ELF-1 (cell line): ENCODE data around the gene SH3BP4.

Experiments
- DNase-seq: peaks from one replicate; pipeline ENCODE4 v3.0.0-alpha.2; 2016; ENCODE audit warnings: low read depth, low spot score

SH3BP4 gene

DNA sequence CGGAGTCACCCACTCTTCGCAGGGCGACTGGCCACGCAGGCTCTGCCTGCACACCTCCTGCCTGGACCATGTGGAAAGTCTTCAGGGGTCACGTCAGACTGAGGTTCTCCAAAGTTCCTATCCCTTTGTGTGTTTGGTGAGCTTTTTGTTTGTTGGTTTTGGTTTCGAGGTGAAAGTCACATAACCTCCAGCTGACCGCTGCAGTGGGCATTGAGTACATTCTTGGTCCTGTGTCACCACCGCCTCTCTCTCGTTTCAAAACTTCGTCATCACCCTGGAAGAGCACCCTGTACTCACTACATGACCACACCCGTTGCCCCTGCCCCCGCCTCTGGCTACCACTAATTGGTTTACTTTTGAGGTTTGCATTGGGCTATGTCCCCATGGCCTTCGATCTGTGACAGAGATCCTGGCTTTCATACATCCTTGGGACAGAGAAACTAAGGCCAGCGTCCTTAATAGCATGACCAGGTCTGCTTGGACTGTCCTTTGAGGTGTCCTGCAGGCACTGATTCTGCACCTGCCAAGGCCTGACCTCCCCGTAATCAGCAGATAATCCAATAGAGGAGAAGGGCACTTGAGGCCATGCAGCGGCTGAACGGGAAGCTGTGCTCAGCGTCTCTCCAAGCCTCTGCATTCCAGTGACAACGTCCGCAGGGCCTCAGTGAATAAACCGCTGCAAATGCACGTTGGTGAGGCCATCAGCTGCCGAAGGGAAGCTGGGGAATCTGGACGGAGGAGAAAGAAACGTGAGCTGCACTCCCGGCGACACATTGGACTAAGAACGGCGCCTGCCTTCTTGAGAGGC is 46.8 kb downstream of the SH3BP4 start:
- peak; percentile 78 for DNase-seq

DNA sequence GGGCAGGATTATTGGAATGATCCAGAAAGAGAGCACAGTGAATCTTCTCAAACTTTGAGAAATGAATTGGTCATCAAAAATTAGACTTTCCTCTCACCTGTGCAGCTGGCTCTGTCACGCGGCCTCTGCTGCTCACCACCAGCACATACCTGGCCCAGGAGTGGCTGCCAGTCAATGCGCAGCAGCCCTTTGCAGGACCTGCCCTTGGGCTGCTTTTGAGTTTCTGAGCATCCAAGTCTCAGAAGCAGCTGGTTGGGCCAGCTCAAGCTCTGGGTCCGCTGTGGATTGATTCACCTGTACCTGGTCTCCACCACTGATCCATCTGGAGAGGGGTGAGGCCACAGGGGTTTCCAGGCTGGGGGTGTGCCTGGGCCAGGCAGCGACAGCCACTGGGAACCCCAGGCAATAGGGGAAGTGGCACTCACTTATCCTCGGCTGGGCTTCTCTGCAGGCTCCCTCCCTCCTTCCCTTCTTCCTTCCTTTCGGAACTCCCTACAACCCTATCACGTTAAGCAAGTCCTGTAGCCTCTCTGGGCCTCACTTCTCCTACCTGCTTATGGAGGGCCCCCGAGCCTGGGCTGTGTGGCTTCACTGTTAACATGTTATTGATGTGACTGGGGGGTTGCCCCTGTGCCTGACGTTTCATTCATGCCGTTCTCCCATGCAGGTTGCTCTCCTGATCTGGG is 48.1 kb downstream of the SH3BP4 start:
- DNase-seq, result peak; percentile 66

DNA sequence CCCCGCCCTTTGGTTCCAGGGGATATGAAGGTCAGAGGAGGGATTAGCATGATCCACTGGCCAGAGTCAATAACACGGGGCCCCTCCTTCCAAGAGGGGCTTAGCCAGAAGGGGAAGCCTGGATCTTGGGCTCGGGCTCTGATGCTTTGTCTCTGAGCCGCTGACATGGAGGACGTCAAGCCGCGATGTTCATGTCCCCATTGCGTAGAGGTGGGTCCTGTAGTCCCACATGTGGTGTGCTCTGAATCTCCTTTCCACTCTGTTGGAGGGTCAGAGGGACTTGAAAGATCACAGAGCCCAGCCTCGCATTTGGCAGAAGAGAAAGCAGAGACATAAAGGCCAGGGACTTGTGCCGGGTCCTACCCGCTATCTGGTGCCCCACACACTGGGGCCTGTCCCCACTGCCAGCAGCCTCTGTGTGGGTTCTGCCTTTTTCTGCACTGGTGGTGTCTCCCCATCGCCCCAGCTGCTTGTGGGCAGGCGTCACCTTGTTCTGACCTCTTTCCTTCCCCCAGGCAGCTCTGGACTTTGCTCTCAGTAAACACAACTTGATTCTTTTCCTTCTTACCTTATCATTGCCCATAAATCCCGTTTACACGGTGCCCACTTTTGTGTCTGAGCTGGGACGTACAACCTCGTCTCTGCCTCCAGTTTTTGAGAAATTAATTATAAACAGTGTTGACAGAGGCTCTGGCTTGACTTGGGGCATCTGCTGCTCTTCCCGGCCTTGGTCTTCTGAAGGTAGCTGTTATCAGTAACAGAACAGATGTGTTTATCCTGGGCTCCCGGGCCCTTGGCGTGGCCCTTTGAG is 48.8 kb downstream of the SH3BP4 start:
- peak; percentile 78 for DNase-seq

DNA sequence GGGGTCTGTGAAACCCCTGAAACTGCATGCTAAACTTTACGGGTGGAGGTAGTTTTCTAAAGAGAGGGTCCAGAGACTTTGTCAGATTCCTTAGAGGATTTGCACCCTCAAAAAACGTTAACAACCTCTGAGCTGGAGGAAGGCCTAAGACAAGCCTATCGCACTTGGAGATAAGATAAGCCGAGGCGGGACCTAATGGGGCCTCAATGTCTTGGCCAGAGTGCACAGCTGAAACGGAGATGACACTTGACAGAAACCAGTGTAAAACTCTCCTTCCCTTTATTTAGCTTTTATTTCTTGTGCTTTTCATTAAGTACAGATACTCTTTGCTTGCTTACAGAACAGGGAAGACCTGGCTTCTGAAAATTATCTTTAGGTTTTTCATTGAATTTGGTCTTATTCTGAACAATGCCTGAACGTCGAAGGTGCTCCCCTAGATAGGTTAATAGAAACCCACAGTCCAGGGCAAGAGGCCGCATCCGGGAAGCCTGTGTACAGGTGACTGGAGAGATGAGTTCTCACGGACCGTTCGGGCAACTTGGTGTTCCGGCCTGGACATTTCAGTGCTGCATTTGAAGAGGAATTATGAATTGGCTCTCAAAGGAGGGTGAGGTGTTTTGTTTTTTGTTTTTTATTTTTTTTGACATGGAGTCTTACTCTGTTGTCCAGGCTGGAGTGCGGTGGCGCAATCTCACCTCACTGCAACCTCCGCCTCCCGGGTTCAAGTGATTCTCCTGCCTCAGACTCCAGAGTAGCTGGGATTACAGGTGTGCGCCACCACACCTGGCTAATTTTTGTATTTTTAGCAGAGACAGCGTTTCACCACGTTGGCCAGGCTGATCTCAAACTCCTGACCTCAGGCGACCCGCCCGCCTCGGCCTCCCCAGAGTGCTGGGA is 49.7 kb downstream of the SH3BP4 start:
- no peak for DNase-seq

DNA sequence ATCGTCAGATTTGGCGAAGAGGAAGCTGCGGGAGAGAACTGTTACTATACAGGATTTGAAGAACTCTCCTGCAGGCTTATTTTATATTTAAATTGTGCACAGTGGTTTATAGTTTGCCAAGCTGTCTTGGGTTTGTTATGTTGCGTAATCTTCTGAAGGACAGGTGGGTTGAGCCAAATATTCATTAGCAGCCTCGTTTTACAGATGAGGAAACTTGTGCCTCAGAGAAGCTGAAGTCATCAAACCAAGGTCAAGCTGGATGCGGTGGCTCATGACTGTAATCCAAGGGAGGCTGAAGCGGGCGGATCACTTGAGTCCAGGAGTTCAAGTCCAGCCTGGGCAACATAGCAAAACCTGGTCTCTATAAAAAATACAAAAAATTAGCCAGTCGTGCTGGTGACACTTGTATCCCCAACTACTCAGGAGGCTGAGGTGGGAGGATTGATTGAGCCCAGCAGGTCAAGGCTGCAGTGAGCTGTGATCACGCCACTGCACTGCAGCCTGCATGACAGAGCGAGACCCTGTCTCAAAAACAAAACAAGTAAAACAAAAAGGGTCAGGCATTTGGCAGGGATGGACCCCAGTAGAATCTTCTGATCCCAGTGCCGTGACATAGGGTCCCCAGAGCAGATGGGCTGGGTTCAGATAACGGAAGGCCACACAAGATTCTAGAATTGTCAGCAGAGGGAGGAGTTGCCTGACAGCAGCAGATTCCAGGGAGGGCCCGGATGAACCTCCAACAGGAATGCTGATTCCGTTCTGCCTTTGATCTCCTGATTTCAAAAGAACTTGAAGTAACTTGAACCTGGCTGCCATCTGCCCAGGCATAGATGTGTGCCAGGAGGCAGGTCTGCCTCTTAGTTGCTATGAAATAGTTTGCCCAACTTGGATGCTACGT is 50.6 kb downstream of the SH3BP4 start:
- DNase-seq, result no peak

DNA sequence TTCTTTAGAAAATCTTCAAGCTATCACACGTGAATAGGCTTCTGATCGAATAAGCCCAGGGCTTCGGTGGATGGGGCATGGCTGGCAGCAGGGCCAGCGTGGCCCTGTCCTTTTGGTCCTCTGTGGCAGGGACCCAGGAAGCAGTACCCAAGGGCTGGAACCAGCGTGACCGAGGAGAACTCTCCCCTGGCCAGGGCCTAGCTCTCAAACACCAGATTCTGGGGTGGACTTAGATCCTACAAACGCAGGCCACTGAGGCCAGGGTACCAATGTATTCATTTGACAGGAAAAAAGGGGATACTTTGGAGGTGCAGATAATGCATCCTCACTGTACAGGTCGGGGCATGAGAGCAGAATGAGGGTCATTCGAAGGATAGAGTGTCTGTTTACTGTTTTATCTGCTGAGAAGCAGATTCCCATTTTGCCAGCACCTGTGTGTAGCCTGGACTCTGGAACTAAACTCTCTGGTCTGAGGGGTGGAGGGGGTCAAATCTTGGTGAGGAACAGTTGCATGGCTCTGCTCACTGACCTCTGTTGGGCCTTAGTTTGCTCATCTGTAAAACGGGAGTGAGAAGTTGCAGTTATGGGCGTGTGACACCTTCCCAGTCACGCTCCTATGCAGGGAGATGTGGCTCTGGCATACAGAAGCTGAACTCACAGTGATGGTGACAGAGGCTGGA is 51.4 kb downstream of the SH3BP4 start:
- no peak for DNase-seq

DNA sequence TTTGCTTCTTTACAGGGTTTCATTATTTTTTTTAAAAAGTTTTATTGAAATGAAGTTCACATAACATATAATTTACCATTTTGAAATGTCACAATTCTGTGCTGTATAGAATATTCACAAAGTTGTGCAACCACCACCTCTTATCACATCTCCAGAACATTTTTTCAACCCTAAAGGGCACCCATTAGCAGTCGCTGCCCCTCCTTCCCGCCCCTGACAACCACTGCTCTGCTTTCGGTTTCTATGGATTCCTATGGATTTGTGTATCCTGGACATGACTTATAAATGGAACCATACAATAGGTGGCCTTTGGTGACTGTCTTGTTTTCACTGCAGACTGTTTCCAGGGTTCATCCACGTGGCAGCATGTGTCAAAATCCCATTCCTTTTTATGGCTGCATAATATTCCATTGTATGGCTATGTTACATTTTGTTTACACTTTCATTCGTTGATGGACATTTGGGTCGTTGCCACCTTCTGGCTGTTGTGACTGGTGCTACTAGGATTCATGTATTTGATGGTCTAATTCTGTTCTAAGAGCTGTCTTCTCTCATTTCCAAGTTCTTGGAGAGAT is 52.6 kb downstream of the SH3BP4 start:
- no peak for DNase-seq

DNA sequence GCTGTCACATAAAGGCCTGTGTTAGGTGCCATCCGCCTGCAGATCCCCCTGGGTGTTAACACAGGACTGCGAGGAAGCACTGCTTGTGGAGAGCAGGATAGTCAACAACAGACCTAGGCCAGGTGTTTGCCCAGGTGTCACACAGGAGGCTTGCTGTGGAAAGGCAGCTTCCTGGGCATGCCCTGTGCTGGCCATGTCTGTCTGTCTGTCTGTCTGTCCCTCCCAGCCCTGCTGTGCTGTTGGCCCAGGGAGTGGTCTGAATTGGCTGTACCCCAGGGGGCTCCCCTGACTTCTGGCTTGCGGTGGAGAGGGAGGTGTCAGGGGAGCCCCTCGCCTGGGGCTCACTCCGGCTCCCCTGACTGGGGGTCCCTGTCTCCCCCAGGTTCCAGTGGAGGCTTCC is 53.2 kb downstream of the SH3BP4 start:
- DNase-seq, result no peak

DNA sequence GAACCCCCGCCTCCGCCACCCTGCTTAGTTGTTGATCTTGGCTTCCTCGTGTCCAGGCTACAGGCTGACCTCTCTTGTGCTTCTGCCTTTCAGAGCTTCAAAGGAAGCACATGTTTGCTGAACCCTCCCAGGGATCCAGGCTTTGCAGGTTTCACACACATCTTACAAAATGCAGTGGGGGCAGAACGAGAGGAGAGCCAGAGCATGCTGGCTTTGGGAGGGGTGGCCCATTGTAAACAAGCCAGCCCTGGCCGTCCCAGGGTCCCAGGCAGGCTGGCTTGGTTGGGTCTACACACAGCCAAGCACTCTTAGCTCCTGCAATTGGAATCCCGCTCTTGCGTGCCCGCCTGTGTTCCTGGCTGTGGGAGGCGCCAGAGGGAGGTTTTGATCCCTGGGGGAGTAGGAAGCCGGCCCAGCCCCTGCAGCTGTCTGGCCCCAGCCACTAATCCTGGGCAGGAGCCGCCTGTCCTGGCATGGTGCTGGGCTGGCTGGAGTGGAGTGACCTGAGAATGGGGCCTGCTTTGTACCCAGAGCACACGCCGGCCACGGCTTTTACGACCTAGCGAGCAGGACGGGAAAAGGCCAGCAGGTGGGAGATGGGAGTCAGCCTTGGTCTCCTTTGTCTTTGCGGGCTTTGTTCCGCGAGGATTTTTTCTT is 53.9 kb downstream of the SH3BP4 start:
- peak; percentile 94 for DNase-seq

DNA sequence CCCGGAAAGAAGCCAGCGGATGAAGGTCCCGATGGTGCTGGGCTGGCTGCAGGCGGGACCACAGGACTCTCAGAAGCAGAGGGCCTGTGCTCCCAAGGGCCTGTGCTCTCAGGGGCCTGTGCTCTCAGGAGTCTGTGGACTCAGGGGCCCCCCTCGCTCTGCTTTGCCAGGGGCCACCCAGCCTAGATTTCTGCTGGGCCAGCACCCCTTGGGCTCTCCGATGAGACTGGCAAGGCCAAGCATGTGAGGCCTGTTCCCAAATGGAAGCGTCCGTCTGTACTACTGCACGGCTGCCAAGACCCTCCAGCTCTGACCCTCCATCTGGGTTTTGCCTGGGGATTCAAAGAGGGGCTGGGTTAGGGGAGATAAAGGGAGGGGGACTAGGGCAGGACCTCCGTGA is 54.6 kb downstream of the SH3BP4 start:
- no peak for DNase-seq

DNA sequence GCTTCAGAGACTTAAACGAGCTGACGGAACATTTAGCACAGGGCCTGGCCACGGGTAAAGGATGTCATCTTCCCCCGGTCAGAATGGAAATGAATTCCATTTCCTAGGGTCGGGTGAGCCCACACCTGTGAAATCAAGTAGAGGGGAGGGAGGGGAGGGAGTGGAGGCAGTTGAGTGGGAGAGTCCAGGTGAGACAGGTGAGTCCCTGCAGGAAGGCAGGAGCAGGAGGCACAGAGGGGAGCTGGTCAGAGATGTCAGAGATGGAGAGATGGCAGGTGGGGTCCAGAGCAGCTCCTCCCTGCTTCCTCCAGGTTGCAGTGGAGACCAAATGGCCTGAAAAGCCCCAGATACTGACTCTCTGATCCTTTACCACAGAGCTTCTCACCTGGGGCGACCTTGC is 55.2 kb downstream of the SH3BP4 start:
- no peak for DNase-seq

DNA sequence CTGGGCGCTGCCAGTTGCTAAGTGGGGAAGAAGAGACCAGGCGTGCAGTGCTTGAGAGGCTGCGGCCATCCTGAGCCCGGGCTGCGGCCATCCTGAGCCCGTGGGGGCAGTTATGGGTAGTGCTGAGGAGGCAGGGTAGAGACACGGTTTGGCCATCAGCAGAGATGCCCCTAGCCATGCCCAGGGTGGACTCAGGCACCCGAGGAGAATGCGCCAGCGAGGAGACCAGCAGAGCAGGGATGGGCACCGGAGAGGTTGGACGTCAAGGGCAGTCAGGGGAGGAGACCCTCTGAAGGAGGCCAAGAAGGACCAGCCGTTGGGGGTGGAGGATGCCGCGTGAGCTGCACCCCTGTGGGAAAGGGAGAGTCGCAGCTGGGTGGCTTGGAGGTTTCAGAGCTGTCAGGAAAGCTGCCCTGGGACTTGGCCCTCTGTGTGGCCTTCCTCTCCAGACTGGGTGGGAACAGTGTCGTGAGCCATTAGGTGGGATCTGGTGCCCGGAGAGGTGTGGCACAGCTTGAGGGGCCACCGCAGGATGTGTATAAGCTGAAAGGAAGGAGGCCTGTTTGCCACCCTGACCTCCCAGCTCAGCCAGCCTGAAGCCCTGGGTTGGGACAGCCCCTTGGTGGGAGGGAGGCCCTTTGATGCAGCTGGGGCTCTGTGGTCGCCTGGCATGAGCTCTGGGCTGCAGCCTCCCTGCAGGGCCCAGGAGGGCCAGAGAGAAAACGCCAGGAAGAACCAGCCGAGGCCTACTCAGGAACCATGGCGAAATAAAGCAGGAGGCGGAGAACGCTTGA is 56.0 kb downstream of the SH3BP4 start:
- no peak for DNase-seq

DNA sequence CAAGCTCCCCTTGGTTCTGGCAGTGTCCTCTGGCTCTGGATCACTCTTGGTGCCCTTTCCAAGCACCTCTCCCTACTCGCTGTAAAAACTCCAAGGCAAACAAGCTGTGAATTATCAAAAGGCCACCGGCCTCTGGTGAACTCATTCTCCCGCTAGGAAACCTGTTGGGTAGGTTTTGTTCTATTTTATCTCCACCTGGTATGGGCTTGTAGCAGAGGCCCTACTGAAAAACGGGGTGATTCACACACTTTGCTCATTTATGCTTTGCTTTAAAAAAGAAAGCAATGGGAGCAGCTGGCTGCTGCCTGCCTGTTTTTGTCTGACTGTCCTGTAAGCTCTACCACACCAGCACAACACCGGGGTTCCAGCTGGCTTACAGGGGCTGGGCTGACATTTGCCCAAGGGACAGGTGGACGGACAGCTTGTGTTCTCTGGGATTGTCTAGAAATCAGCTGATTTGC is 56.8 kb downstream of the SH3BP4 start:
- DNase-seq, result no peak

DNA sequence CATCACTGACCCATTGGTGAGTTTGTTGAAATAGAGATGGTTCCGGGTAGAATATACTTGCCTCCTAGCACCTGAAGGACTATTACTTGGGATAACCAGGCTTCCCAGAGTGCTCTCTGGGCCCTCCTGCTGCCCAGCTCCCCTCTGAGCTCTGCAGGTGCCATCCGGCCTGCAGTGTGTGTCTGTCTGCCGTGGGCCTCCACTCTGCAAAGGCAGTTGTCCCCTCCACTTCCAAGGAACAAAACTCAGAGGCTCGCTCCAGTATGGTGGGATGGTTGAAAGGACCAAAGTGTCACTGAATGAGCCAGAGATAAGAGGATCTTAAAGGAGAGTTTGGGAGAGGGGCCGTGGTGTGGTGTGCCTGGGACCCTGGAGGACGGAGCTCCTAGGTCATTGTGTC is 57.3 kb downstream of the SH3BP4 start:
- DNase-seq, result no peak

DNA sequence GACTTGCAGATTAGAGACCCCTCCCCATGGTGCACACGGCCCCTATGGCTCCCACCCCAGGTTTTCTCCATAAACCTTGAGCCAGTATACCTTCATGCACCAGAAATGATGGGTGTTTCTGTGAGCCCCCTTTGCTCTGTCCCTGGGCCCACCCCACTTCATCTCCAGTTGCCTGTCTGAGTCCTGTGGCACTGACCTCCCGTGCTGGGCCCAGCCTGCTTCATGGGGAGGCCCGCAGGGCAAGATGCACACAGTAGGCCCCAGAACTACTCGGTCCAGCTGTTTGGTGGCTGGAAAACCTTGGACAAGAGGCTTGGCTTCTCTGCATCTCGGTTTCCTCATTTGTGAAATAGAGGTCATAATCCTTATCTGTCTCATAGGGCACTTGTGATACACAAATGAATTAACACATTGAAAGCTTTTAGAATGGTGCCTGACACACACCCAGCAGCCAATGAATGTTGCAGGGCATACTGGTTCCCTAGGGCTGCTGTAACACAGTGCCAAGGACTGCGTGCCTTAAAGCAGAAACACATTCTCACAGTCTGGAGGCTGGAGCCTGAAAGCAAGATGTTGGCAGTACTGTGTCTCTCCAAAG is 58.4 kb downstream of the SH3BP4 start:
- DNase-seq, result no peak

DNA sequence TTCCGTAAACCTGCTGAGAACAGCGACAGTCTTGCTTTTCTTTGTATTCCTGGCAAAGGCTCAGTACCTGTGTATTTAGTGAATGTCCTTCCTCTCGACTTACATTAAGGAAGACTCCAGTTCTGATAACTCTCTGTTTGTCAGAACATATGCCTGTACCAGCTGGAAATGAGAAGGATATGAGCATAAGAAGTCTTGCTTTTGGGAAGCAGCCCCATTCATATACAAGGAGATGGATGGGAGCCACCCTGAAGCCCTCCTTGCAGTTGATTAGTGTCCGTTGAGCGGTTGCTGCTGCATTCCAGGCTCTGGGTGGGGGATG is 59.8 kb downstream of the SH3BP4 start:
- peak; percentile 80 for DNase-seq

DNA sequence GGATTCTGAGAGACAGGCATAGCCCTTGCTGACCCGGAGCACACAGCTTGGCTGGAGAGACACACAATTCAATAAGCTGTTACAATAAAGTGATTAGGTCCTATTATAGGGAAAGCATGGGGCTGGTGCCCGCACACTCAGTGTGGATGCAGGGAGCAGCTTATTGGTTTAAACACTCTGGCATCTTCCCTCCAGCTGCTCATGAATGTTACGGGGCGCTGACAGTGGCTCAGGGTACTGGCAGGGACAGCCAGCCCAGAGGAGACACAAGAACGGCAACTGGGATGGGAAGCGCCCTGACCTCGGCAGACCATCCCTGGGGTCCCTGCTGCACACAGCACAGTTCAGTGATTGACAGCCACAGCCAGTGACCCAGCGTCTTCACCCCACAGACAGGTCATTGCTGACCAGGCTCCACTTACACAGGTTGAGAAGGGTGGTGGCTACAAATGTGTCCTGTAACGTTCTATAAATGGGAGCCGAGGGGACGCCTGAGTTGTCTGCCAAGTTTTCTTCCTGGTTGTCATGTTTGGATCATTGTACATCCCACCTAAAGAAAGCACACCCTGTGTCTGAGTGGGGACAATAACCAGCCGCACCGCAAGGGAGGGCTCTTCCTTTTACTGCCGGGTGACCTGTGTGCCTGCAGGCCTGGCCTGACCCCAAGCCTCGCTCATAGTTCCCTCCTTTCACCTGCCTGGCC is 60.3 kb downstream of the SH3BP4 start:
- DNase-seq, result no peak
